DMS79 (cell line): ENCODE measurements around the gene OR12D1.

ENCODE experiments used
- DNase-seq: peaks from one replicate; lab custom pipeline; 2025; lab: John Stamatoyannopoulos, UW

Gene OR12D1

DNA sequence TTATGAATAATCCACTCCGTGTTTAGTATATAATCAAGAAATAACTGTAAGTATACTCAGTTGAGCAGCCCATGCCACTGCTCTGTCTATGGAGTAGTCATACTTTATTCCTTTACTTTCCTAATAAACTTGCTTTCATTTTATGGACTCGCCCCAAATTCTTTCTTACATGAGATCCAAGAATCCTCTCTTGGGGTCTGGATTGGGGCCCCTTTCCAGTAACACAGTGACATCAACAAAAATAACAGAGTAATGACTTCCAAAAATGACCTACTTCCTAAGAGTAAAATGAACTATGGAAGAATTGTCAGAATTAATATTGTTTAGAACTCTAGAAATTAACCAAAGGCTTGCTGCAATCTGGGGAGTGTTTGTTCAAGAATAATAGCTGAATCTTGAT, 51.1 kb downstream of the OR12D1 start:
- no peak for DNase-seq

DNA sequence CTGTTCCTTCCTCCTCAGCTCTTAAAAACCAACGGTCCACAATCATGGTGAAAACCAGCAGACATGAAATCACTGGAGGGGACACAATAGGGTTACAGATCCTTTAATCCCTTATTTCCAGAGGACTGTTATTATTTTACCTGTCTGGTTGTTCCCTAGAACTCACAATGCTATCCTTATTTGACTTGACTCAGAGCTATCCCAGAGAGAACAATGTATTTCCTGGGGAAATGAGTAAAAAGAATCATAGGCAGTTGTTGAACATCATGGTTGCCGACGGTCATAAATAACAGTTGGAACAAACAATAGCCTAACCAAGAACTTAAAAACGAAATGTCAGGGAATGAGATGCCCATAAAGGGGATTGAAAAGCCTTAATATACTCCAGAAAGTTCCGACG, 51.5 kb downstream of the OR12D1 start:
- no peak for DNase-seq
